NCI-H526 (cell line): ENCODE data around the gene CACNA2D3.

Experiments used
- DNase-seq, 2 experiments: peaks; one replicate each; lab custom pipeline; 2025; lab: John Stamatoyannopoulos, UW

CACNA2D3 gene

GRCh38 chr3:54847361-54847760 lies 725.0 kb downstream of the CACNA2D3 start:
- no peak for DNase-seq

GRCh38 chr3:54849360-54849759 lies 727.0 kb downstream of the CACNA2D3 start:
- no peak for DNase-seq

GRCh38 chr3:54850484-54851018 lies 728.2 kb downstream of the CACNA2D3 start:
- DNase-seq, result no peak

GRCh38 chr3:54853573-54854404 lies 731.4 kb downstream of the CACNA2D3 start:
- peak; percentile 36 to 78 for DNase-seq

GRCh38 chr3:54856271-54856670 lies 733.9 kb downstream of the CACNA2D3 start:
- DNase-seq, result peak in 1 of 2 experiments; percentile 8

- no peak for DNase-seq
Measured at GRCh38 chr3:54857343-54857742, 735.0 kb downstream of the CACNA2D3 start.

GRCh38 chr3:54858093-54858785 lies 735.9 kb downstream of the CACNA2D3 start:
- DNase-seq, result peak in 1 of 2 experiments; percentile 71

GRCh38 chr3:54859184-54859583 lies 736.8 kb downstream of the CACNA2D3 start:
- DNase-seq, result peak; percentile 80 to 82

GRCh38 chr3:54861248-54862067 lies 739.1 kb downstream of the CACNA2D3 start:
- DNase-seq, result peak in 1 of 2 experiments; percentile 4

GRCh38 chr3:54862526-54862925 lies 740.2 kb downstream of the CACNA2D3 start:
- no peak for DNase-seq

- DNase-seq, result no peak
Measured at GRCh38 chr3:54863366-54863765, 741.0 kb downstream of the CACNA2D3 start.

- no peak for DNase-seq
Measured at GRCh38 chr3:54863786-54864185, 741.4 kb downstream of the CACNA2D3 start.

- DNase-seq, result no peak
Measured at GRCh38 chr3:54865316-54865715, 743.0 kb downstream of the CACNA2D3 start.

GRCh38 chr3:54866251-54866650 lies 743.9 kb downstream of the CACNA2D3 start:
- no peak for DNase-seq

- DNase-seq, result peak; percentile 32 to 50
Measured at GRCh38 chr3:54870423-54870822, 748.1 kb downstream of the CACNA2D3 start.

GRCh38 chr3:54871867-54872266 lies 749.5 kb downstream of the CACNA2D3 start:
- no peak for DNase-seq

GRCh38 chr3:54873059-54874010 lies 751.0 kb downstream of the CACNA2D3 start:
- DNase-seq, result no peak

- peak; percentile 14 to 36 for DNase-seq
Measured at GRCh38 chr3:54874816-54875556, 752.6 kb downstream of the CACNA2D3 start.

GRCh38 chr3:54875596-54876268 lies 753.4 kb downstream of the CACNA2D3 start:
- DNase-seq, result peak; percentile 26 to 29

GRCh38 chr3:54876694-54877093 lies 754.3 kb downstream of the CACNA2D3 start:
- no peak for DNase-seq
